SU-DHL-6 (cell line): ENCODE measurements around the gene ISLR2.
A peak's percentile ranks its signal among the peaks of the same experiment; 100 is the strongest.
"Not testable (repeated sequence)": the region's sequence is repeated elsewhere in the genome, so short reads cannot be mapped to it uniquely, and the experiment has no call there.

Experiments used
- H2AFZ ChIP-seq: fragments of 200-600 bp; sonication (generic); 2 replicates; pipeline ENCODE4 v1.6.1; 2014; ENCODE audit warnings: low read depth, mild to moderate bottlenecking, moderate library complexity, mixed read lengths, antibody characterized with exemption, low read length; ENCODE audit not compliant: severe bottlenecking
- H3F3A ChIP-seq: fragments of 200-600 bp; shearing (Covaris generic); 2 replicates; pipeline ENCODE4 v1.6.0; 2016; ENCODE audit warnings: antibody characterized with exemption, mild to moderate bottlenecking; ENCODE audit not compliant: insufficient read depth
- H3K27ac ChIP-seq: fragments of 200-600 bp; sonication (generic); 2 replicates; pipeline ENCODE4 v1.5.1; 2016; ENCODE audit warnings: low read depth, mild to moderate bottlenecking, low read length, moderate library complexity, mixed read lengths
- H3K27me3 ChIP-seq: fragments of 200-600 bp; sonication (generic), shearing (Covaris generic); 2 replicates; pipeline ENCODE4 v1.6.0; 2014; ENCODE audit warnings: mild to moderate bottlenecking, low read length
- H3K36me3 ChIP-seq: fragments of 200-600 bp; sonication (generic); 2 replicates; pipeline ENCODE4 v1.6.1; 2014; ENCODE audit warnings: mild to moderate bottlenecking, low read length, mixed read lengths
- H3K4me2 ChIP-seq: fragments of 300-600, 200-600 bp; shearing (Covaris generic), sonication (generic); 2 replicates; pipeline ENCODE4 v1.6.0; 2014; ENCODE audit warnings: low read length, low read depth, mild to moderate bottlenecking; ENCODE audit not compliant: poor library complexity, severe bottlenecking
- H3K4me3 ChIP-seq: fragments of 200-600 bp; sonication (generic); 2 replicates; pipeline ENCODE4 v1.5.1; 2014; ENCODE audit warnings: antibody characterized with exemption, low read length, mild to moderate bottlenecking, mixed read lengths; ENCODE audit not compliant: insufficient read depth, poor library complexity, severe bottlenecking
- H3K79me2 ChIP-seq: fragments of 200-600 bp; sonication (generic); 2 replicates; pipeline ENCODE4 v1.6.1; 2014; ENCODE audit warnings: mild to moderate bottlenecking, low read length, moderate library complexity; ENCODE audit not compliant: insufficient read depth
- H3K9ac ChIP-seq: fragments of 200-600 bp; sonication (generic); 2 replicates; pipeline ENCODE4 v1.7.0; 2014; ENCODE audit warnings: mild to moderate bottlenecking, low read length
- H3K9me2 ChIP-seq: fragments of 200-600 bp; sonication (generic); replicated peaks from 2 replicates; pipeline ENCODE4 v1.6.1; 2014; ENCODE audit warnings: low read length; ENCODE audit not compliant: insufficient read depth
- H3K9me3 ChIP-seq: fragments of 200-600 bp; sonication (generic); 2 replicates; pipeline ENCODE4 v1.6.1; 2014; ENCODE audit warnings: low read length, mixed read lengths; ENCODE audit not compliant: insufficient read depth
- H4K20me1 ChIP-seq: fragments of 200-600 bp; sonication (generic); 2 replicates; pipeline ENCODE4 v1.6.1; 2014; ENCODE audit warnings: low read depth, mild to moderate bottlenecking, antibody characterized with exemption, low read length, moderate library complexity, mixed read lengths
- EZH2phosphoT487 ChIP-seq: fragments of 200-600 bp; sonication (generic), shearing (Covaris generic); conservative IDR thresholded peaks from 2 replicates; pipeline ENCODE4 v1.6.1; 2018; ENCODE audit warnings: mild to moderate bottlenecking, antibody characterized with exemption, low read length, moderate library complexity, mixed read lengths
- TF ChIP-seq, protein P1 (sequence below): fragments of 200-600 bp; sonication (generic); IDR thresholded peaks from one replicate; pipeline ENCODE4 v1.5.1; 2017; ENCODE audit warnings: antibody characterized with exemption, mild to moderate bottlenecking, low read length, moderate library complexity; ENCODE audit not compliant: insufficient read depth, poor library complexity, severe bottlenecking

Gene ISLR2

GRCh38 chr15:74130155-74130848 lies at the start of gene ISLR2:
TSS of gene ISLR2 (plus strand) at chr15:74130586. CDS start at chr15:74132755, 2,169 bp downstream.
- no peak within 1 kb of the TSS for H2AFZ ChIP-seq
- no peak for TF ChIP-seq EZH2phosphoT487
- TF ChIP-seq, protein P1, sequence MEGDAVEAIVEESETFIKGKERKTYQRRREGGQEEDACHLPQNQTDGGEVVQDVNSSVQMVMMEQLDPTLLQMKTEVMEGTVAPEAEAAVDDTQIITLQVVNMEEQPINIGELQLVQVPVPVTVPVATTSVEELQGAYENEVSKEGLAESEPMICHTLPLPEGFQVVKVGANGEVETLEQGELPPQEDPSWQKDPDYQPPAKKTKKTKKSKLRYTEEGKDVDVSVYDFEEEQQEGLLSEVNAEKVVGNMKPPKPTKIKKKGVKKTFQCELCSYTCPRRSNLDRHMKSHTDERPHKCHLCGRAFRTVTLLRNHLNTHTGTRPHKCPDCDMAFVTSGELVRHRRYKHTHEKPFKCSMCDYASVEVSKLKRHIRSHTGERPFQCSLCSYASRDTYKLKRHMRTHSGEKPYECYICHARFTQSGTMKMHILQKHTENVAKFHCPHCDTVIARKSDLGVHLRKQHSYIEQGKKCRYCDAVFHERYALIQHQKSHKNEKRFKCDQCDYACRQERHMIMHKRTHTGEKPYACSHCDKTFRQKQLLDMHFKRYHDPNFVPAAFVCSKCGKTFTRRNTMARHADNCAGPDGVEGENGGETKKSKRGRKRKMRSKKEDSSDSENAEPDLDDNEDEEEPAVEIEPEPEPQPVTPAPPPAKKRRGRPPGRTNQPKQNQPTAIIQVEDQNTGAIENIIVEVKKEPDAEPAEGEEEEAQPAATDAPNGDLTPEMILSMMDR: no peak
- no peaks in the 10 kb centered on the region for H3K9me2 ChIP-seq
- no peaks in the 10 kb centered on the region for H4K20me1 ChIP-seq
- no peaks in the 10 kb centered on the region for H3F3A ChIP-seq
- H3K4me2 ChIP-seq: no peak within 1 kb of the TSS
- H3K9me3 ChIP-seq: no peaks in the 10 kb centered on the region
- H3K4me3 ChIP-seq: no peak within 1 kb of the TSS
- no peaks in the 10 kb centered on the region for H3K36me3 ChIP-seq
- no peaks in the 10 kb centered on the region for H3K79me2 ChIP-seq
- H3K27ac ChIP-seq: no peak within 1 kb of the TSS
- no peaks in the 10 kb centered on the region for H3K27me3 ChIP-seq
- H3K9ac ChIP-seq: no peak within 1 kb of the TSS

- not testable (repeated sequence) for H4K20me1 ChIP-seq, H3K27ac ChIP-seq, H3K36me3 ChIP-seq, H3K9me2 ChIP-seq, H3K4me2 ChIP-seq, H3F3A ChIP-seq, H3K27me3 ChIP-seq, H2AFZ ChIP-seq, H3K9ac ChIP-seq, H3K4me3 ChIP-seq, H3K9me3 ChIP-seq, H3K79me2 ChIP-seq
Observed at GRCh38 chr15:74082450-74082849, 47.9 kb upstream of the ISLR2 start, which contains the start of gene GOLGA6A. TSS of gene GOLGA6A (minus strand) at chr15:74082550. CDS start at chr15:74082509, 41 bp downstream.

- H3K9me3 ChIP-seq, H3K36me3 ChIP-seq, H3K4me2 ChIP-seq, H3K9ac ChIP-seq, H3K4me3 ChIP-seq, H4K20me1 ChIP-seq, H3K9me2 ChIP-seq, H3F3A ChIP-seq, H2AFZ ChIP-seq, H3K27ac ChIP-seq, H3K27me3 ChIP-seq, H3K79me2 ChIP-seq: not testable (repeated sequence)
Observed at GRCh38 chr15:74094567-74094966, 35.8 kb upstream of the ISLR2 start.

DNA sequence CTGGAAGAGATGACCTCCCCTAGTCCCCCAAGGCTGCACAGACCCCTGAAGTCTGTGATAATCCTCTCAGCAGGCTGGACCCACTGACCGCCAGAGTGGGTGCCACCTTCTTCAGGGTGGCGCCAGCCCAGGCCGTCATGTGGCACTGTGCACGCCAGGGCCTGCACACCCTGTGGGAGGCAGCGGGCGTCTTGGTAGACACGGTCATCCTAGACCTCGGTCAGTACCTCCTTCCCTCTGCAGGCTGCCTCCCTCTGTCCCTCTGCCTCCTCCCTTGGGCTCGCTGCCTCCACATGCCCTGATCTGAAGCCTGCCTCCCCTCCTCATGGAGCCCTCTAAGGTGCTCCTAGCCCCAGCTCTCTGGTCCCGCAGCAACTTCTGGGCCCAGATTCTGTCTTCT lies 34.8 kb upstream of the ISLR2 start:
- H4K20me1 ChIP-seq, H3K4me2 ChIP-seq, H3K9me3 ChIP-seq, H3K9me2 ChIP-seq, H3K36me3 ChIP-seq, H3K27ac ChIP-seq, H3K27me3 ChIP-seq, H3K9ac ChIP-seq, H3K4me3 ChIP-seq, H3F3A ChIP-seq, H2AFZ ChIP-seq, H3K79me2 ChIP-seq: not testable (repeated sequence)

DNA sequence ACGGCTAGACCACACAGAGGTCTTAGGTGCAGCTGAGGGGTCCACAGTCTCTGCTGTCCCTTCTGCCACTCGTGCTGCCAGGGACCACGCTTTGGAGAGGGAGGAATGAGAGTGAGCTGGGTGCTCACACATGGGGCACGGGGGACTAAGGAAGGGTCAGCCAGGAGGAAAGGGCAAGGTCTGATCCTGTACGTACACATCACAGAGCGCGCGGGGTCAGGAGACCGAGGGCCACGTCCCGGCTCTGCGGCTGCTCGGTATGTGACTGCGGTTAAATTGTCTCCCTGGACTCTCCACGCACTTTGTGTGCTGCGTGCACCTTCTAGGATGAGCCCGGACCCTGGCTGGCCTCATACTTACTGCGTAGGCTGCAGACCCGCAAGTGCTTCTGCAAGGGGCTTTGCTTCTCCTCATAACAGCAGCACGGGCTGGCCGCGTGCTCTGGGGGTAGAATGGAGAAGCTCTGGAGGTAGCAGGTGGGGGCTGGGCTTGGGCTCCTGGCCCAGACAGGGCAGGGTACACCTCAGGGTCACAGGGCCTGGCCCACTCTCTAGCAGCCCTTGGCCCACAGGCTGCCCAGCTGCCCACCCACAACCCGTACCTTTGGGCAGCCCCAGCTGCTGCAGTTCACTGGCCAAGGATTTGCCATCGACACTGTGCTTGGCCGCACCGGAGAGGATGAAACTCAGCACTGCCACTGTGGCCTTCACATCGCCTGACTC lies 33.5 kb upstream of the ISLR2 start:
- not testable (repeated sequence) for H3K79me2 ChIP-seq, H3K9me3 ChIP-seq, H3F3A ChIP-seq, H4K20me1 ChIP-seq, H2AFZ ChIP-seq, H3K9me2 ChIP-seq, H3K9ac ChIP-seq, H3K4me2 ChIP-seq, H3K27ac ChIP-seq, H3K27me3 ChIP-seq, H3K36me3 ChIP-seq, H3K4me3 ChIP-seq

- Histone ChIP-seq H3K4me3 (peak overlapping the region; percentile 34), H3K4me2 (peak overlapping the region; percentile 33), H3K9ac (peak overlapping the region; percentile 22; the same call in 1 of the 2 replicates)
- not testable (repeated sequence) for H4K20me1 ChIP-seq, H2AFZ ChIP-seq, H3F3A ChIP-seq, H3K27ac ChIP-seq, H3K36me3 ChIP-seq, H3K27me3 ChIP-seq, H3K79me2 ChIP-seq, H3K9me3 ChIP-seq, H3K9me2 ChIP-seq
Observed at GRCh38 chr15:74099963-74100733, 30.2 kb upstream of the ISLR2 start.
